ENCODE data around the gene FYN. TPM values are rescaled to one million over a fixed set of nuclear protein-coding genes. Genes with fewer than 3 reads are reported as not detected.

The FYN gene
- total and polyA plus RNA-seq, 2 of the 8 experiments (the other 6 are each of a cell fraction or from before 2014, with no cell fraction given), result 46.8 to 97.2 TPM

DNA sequence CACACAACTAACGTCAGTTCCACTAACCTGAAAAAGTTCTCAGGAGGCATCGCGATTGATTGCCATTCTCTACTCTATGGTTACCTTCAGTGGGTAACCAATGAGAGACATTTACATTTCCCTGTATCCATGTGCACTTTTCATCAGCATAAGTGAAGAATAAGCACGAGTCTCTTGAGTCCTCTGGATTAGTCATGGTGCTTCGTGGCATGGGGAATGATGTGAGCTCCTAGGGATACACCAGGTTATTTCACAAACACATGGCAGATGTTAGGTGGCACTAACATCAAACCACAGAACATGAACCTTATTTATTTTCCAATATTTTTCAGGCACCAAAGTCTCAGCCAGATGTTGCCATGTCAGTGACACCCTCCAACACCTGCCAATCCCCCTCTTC, 64.0 kb downstream of the FYN start:
- H3K79me2 ChIP-seq (ENCODE audit: control insufficient read depth in 1 of 2, insufficient read depth in 2 of 2, low read length in 2 of 2), result no peaks in the 10 kb centered on the region
- ChIA-PET POLR2A (ENCODE audit: partially characterized antibody) (no interaction called here), CTCF (ENCODE audit: partially characterized antibody) (interaction anchor here (1.0 kb wide), 1 partner anchor 87 kb away, joined by 3 read pairs; no protein-coding TSS in a partner anchor)
- no peak overlapping the region for H3K14ac ChIP-seq (ENCODE audit: insufficient read length)
- H2BK5ac ChIP-seq (ENCODE audit: low read depth, low read length), result no peak overlapping the region
- no peaks in the 10 kb centered on the region for H3K79me1 ChIP-seq (ENCODE audit: low read depth, low read length)
- 94% methylated on average over 5 of the region's 5 CpGs; no CpG with 5 or more reads in 1 of the 2 experiments for WGBS, 2 experiments (ENCODE audit: extremely low coverage in 1 of 2, insufficient coverage in 1 of 2, insufficient read length in 1 of 2, insufficient replicate concordance in 2 of 2, low coverage in 1 of 2, low lambda C conversion rate in 2 of 2, missing lambda C conversion rate in 1 of 2)
- no peak overlapping the region for H2BK120ac ChIP-seq (replicated peaks; ENCODE audit: low read depth, low read length)
- H4K20me1 ChIP-seq (replicated peaks in 1 of 2; ENCODE audit: control insufficient read depth in 1 of 2, insufficient read depth in 2 of 2, low read length in 2 of 2), result no peaks in the 10 kb centered on the region
- H4K5ac ChIP-seq (ENCODE audit: insufficient read length, low read depth, low read length), result no peak overlapping the region
- no peak overlapping the region for H3K4me3 ChIP-seq (ENCODE audit: extremely low read depth in 1 of 4, insufficient read depth in 2 of 4, low read depth in 3 of 4, low read length in 4 of 4)
- DNase-seq (ENCODE audit: low read depth in 1 of 2, low spot score in 2 of 2) (no peak), FAIRE-seq (no peak)
- H3K36me3 ChIP-seq (ENCODE audit: control insufficient read depth in 2 of 4, insufficient read depth in 4 of 4, low read length in 3 of 4), result no peaks in the 10 kb centered on the region
- no peak overlapping the region for H3K27ac ChIP-seq (ENCODE audit: low read depth, low read length)
- H3K18ac ChIP-seq (ENCODE audit: extremely low read depth, low read length), result no peak overlapping the region
- no peak overlapping the region for H2AK5ac ChIP-seq (ENCODE audit: low read depth, low read length)
- H3K23me2 ChIP-seq (ENCODE audit: low read depth, low read length), result no peaks in the 10 kb centered on the region
- no peak overlapping the region for H2AFZ ChIP-seq (ENCODE audit: low read length)
- H4K8ac ChIP-seq (ENCODE audit: extremely low read depth, insufficient read depth, low read length), result no peak overlapping the region
- H3K4ac ChIP-seq (replicated peaks; ENCODE audit: insufficient read length, low read depth, low read length), result no peak overlapping the region
- H2BK15ac ChIP-seq (ENCODE audit: low read length), result no peak overlapping the region
- H3K9me3 ChIP-seq (ENCODE audit: insufficient read depth in 2 of 2, low read depth in 1 of 2, low read length in 1 of 2), result no peaks in the 10 kb centered on the region
- no peak overlapping the region for H3K9ac ChIP-seq (replicated peaks in 1 of 4; ENCODE audit: extremely low read depth in 1 of 4, low read depth in 3 of 4, low read length in 3 of 4)
- no peak overlapping the region for H2BK20ac ChIP-seq (ENCODE audit: low read length)
- no peaks in the 10 kb centered on the region for H3K27me3 ChIP-seq (replicated peaks in 1 of 4; ENCODE audit: control insufficient read depth in 3 of 4, extremely low read depth in 1 of 4, insufficient read depth in 3 of 4, low read length in 3 of 4)
- no peak overlapping the region for H3K56ac ChIP-seq (replicated peaks; ENCODE audit: insufficient read length, low read depth, low read length)
- peaks cover 0 to 4% (median 2%) of the 10 kb centered on the region in 4 experiments; a peak in 2 of 7 replicates for H3K4me1 ChIP-seq (replicated peaks in 1 of 4; ENCODE audit: control insufficient read depth in 3 of 4, insufficient read depth in 4 of 4, low read length in 3 of 4)
- TF ChIP-seq, protein P1, sequence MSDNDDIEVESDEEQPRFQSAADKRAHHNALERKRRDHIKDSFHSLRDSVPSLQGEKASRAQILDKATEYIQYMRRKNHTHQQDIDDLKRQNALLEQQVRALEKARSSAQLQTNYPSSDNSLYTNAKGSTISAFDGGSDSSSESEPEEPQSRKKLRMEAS (IDR thresholded peaks at IDR 0.05), result no peak
- TF ChIP-seq CHD2 (IDR thresholded peaks at IDR 0.05; ENCODE audit: low read length), result no peak
- TF ChIP-seq TAF7 (optimal IDR thresholded peaks at IDR 0.05; ENCODE audit: borderline replicate concordance, low read depth, low read length), result no peak
- TF ChIP-seq TBP (IDR thresholded peaks at IDR 0.05; ENCODE audit: low read depth, low read length), result no peak
- TF ChIP-seq RXRA (IDR thresholded peaks at IDR 0.05; ENCODE audit: insufficient read depth, low read depth, low read length), result no peak
- TF ChIP-seq CREB1 (IDR thresholded peaks at IDR 0.05), result no peak
- no peak for TF ChIP-seq ASH2L (IDR thresholded peaks at IDR 0.05; ENCODE audit: low read length)
- TF ChIP-seq NANOG (IDR thresholded peaks at IDR 0.05; ENCODE audit: insufficient read depth, low read depth, low read length, poor library complexity, severe bottlenecking), result no peak
- no peak for TF ChIP-seq FOSL1 (IDR thresholded peaks at IDR 0.05; ENCODE audit: insufficient read depth, low read depth, low read length)
- TF ChIP-seq GABPA (IDR thresholded peaks at IDR 0.05; ENCODE audit: borderline replicate concordance, insufficient read depth, low read length), result no peak
- TF ChIP-seq KDM4A (IDR thresholded peaks at IDR 0.05; ENCODE audit: low read depth, low read length, severe bottlenecking), result no peak
- no peak for TF ChIP-seq SIRT6 (IDR thresholded peaks at IDR 0.05; ENCODE audit: low read length)
- no peak for TF ChIP-seq POLR2A (IDR thresholded peaks at IDR 0.05; ENCODE audit: control extremely low read depth in 1 of 2, low read depth in 2 of 2, low read length in 2 of 2)
- H3K23ac ChIP-seq (ENCODE audit: insufficient read length), result no peak overlapping the region
- H4K91ac ChIP-seq (replicated peaks; ENCODE audit: insufficient read length, low read length), result no peak overlapping the region
- H3K4me2 ChIP-seq (ENCODE audit: insufficient read depth in 1 of 2, low read depth in 2 of 2, low read length in 2 of 2), result no peak overlapping the region
- no peak overlapping the region for H2BK12ac ChIP-seq (ENCODE audit: low read depth, low read length)
